Mesendoderm (in vitro differentiated cells): ENCODE measurements around the gene GSAP.

ENCODE experiments used
- DNase-seq: peaks from one replicate; pipeline ENCODE4 v3.0.0; 2013
- H2AK5ac ChIP-seq: 2 replicates; pipeline ENCODE4 v1.6.1; 2013; ENCODE audit warnings: low read length, inconsistent platforms
- H2BK120ac ChIP-seq: 2 replicates; pipeline ENCODE4 v1.6.1; 2013; ENCODE audit warnings: low read depth, mild to moderate bottlenecking, low read length, moderate library complexity, mixed read lengths
- H2BK15ac ChIP-seq: replicated peaks from 2 replicates; pipeline ENCODE4 v1.6.1; 2013; ENCODE audit warnings: low read depth, mild to moderate bottlenecking, moderate library complexity
- H2BK5ac ChIP-seq: 2 replicates; pipeline ENCODE4 v1.6.1; 2013; ENCODE audit warnings: low read length, inconsistent platforms
- H3K18ac ChIP-seq: 2 replicates; pipeline ENCODE4 v1.6.1; 2013; ENCODE audit warnings: mild to moderate bottlenecking, low read length, mixed read lengths
- H3K23ac ChIP-seq: one replicate; pipeline ENCODE4 v1.6.1; 2013; ENCODE audit warnings: low read length
- H3K27ac ChIP-seq: 2 replicates; pipeline ENCODE4 v1.5.1; 2013; ENCODE audit warnings: low read depth, mild to moderate bottlenecking, inconsistent platforms, low read length, moderate library complexity
- H3K27me3 ChIP-seq: 2 replicates; pipeline ENCODE4 v1.6.1; 2013; ENCODE audit warnings: low read length, control low read depth, mild to moderate bottlenecking, inconsistent platforms; ENCODE audit not compliant: insufficient read depth, poor library complexity
- H3K36me3 ChIP-seq: 2 replicates; pipeline ENCODE4 v1.6.1; 2013; ENCODE audit warnings: low read length, inconsistent platforms; ENCODE audit not compliant: control insufficient read depth, insufficient read depth
- H3K4ac ChIP-seq: one replicate; pipeline ENCODE4 v1.6.1; 2013; ENCODE audit warnings: low read depth, mild to moderate bottlenecking, low read length, moderate library complexity
- H3K4me1 ChIP-seq: 2 replicates; pipeline ENCODE4 v1.6.1; 2013; ENCODE audit warnings: low read depth, low read length, inconsistent platforms; ENCODE audit not compliant: control insufficient read depth
- H3K4me2 ChIP-seq: 2 replicates; pipeline ENCODE4 v1.6.1; 2013; ENCODE audit warnings: low read length
- H3K4me3 ChIP-seq: 2 replicates; pipeline ENCODE4 v1.5.1; 2013; ENCODE audit warnings: mild to moderate bottlenecking, low read length
- H3K56ac ChIP-seq: one replicate; pipeline ENCODE4 v1.6.1; 2013; ENCODE audit warnings: low read length
- H3K79me1 ChIP-seq: 2 replicates; pipeline ENCODE4 v1.6.1; 2013; ENCODE audit warnings: low read length, inconsistent platforms
- H3K79me2 ChIP-seq: 2 replicates; pipeline ENCODE4 v1.6.1; 2013; ENCODE audit warnings: mild to moderate bottlenecking, low read length; ENCODE audit not compliant: control insufficient read depth, insufficient read depth
- H3K9ac ChIP-seq: 2 replicates; pipeline ENCODE4 v1.6.1; 2013; ENCODE audit warnings: low read length, inconsistent platforms
- H4K5ac ChIP-seq: one replicate; pipeline ENCODE4 v1.6.1; 2013; ENCODE audit warnings: low read length
- H4K8ac ChIP-seq: one replicate; pipeline ENCODE4 v1.6.1; 2013; ENCODE audit warnings: low read depth, mild to moderate bottlenecking, control low read depth, low read length, moderate library complexity
- WGBS: extraction: QIAGEN DNeasy Blood & Tissue Kit; methylation state at CpG from one replicate; pipeline ENCODE4 v1.1.7; 2013; ENCODE audit warnings: low lambda C conversion rate, missing lambda C conversion rate; ENCODE audit not compliant: insufficient coverage; ENCODE audit errors: extremely low coverage; 5-methylcytosine and 5-hydroxymethylcytosine counted together

The GSAP gene

DNA sequence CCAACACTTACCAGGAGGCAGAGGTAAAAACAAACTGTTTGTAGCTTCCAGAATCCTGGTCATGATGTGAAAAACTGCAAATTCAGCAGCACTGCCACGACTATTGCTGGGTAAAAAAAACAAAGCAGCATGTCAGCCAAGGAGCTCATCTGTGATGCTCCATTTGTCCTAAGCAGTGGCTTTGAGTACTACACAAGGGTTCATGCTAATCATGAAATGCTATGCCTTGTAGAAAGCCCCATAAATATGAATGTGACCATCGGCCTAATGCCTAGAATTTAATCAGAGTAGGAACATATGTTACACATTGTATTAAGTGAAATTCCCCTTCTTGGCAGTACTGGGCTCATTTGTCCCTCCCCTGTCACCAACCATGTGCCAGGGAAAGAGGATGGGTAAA is 95.4 kb downstream of the GSAP start:
- Histone ChIP-seq H3K27me3 (no peaks in the 10 kb centered on the region), H3K56ac (no peak overlapping the region), H3K4me3 (no peak overlapping the region), H4K8ac (no peak overlapping the region), H2AK5ac (no peak overlapping the region), H3K27ac (no peak overlapping the region), H3K4me1 (no peaks in the 10 kb centered on the region), H3K36me3 (no peaks in the 10 kb centered on the region), H3K23ac (no peak overlapping the region), H3K79me1 (no peaks in the 10 kb centered on the region), H3K4ac (no peak overlapping the region), H3K79me2 (no peaks in the 10 kb centered on the region), H3K4me2 (no peak overlapping the region), H2BK120ac (no peak overlapping the region), H2BK5ac (no peak overlapping the region), H3K18ac (no peak overlapping the region), H3K9ac (no peak overlapping the region), H4K5ac (no peak overlapping the region), H2BK15ac (no peak overlapping the region)
- DNase-seq: no peak
- no CpG with 5 or more reads among the region's 2 CpGs for WGBS

- Histone ChIP-seq H3K79me2 (no peaks in the 10 kb centered on the region), H4K5ac (no peak overlapping the region), H3K23ac (no peak overlapping the region), H3K4me1 (no peaks in the 10 kb centered on the region), H3K9ac (no peak overlapping the region), H4K8ac (no peak overlapping the region), H3K56ac (no peak overlapping the region), H2BK5ac (no peak overlapping the region), H3K4ac (no peak overlapping the region), H3K4me3 (no peak overlapping the region), H3K27ac (no peak overlapping the region), H3K4me2 (no peak overlapping the region), H3K79me1 (no peaks in the 10 kb centered on the region), H2BK15ac (no peak overlapping the region), H3K36me3 (no peaks in the 10 kb centered on the region), H3K27me3 (no peaks in the 10 kb centered on the region), H2BK120ac (no peak overlapping the region), H3K18ac (no peak overlapping the region), H2AK5ac (no peak overlapping the region)
- DNase-seq: no peak
- no CpG with 5 or more reads among the region's 4 CpGs for WGBS
Measured at GRCh38 chr7:77320137-77320536, 96.0 kb downstream of the GSAP start.

GRCh38 chr7:77318019-77318418 is 98.1 kb downstream of the GSAP start:
- no peak overlapping the region for H3K56ac ChIP-seq
- no peak overlapping the region for H3K23ac ChIP-seq
- no peak overlapping the region for H2BK5ac ChIP-seq
- no peaks in the 10 kb centered on the region for H3K36me3 ChIP-seq
- no peak overlapping the region for H4K8ac ChIP-seq
- no CpG with 5 or more reads among the region's 1 CpG for WGBS
- no peak for DNase-seq
- H3K4me3 ChIP-seq: no peak overlapping the region
- no peak overlapping the region for H3K9ac ChIP-seq
- H3K79me2 ChIP-seq: no peaks in the 10 kb centered on the region
- H2AK5ac ChIP-seq: no peak overlapping the region
- H3K79me1 ChIP-seq: no peaks in the 10 kb centered on the region
- no peak overlapping the region for H2BK120ac ChIP-seq
- no peak overlapping the region for H2BK15ac ChIP-seq
- no peaks in the 10 kb centered on the region for H3K27me3 ChIP-seq
- no peak overlapping the region for H4K5ac ChIP-seq
- no peak overlapping the region for H3K4me2 ChIP-seq
- no peak overlapping the region for H3K18ac ChIP-seq
- no peak overlapping the region for H3K4ac ChIP-seq
- no peaks in the 10 kb centered on the region for H3K4me1 ChIP-seq
- H3K27ac ChIP-seq: no peak overlapping the region

- Histone ChIP-seq H3K4ac (no peak overlapping the region), H2AK5ac (no peak overlapping the region), H3K36me3 (no peaks in the 10 kb centered on the region), H2BK15ac (no peak overlapping the region), H3K9ac (no peak overlapping the region), H2BK5ac (no peak overlapping the region), H3K27ac (no peak overlapping the region), H4K5ac (no peak overlapping the region), H3K56ac (no peak overlapping the region), H2BK120ac (no peak overlapping the region), H3K27me3 (no peaks in the 10 kb centered on the region), H3K18ac (no peak overlapping the region), H4K8ac (no peak overlapping the region), H3K4me1 (no peaks in the 10 kb centered on the region), H3K4me2 (no peak overlapping the region), H3K79me1 (no peaks in the 10 kb centered on the region), H3K4me3 (no peak overlapping the region), H3K23ac (no peak overlapping the region), H3K79me2 (no peaks in the 10 kb centered on the region)
- DNase-seq: no peak
- no CpG with 5 or more reads among the region's 2 CpGs for WGBS
Measured at GRCh38 chr7:77316219-77316978, 99.8 kb downstream of the GSAP start.

DNA sequence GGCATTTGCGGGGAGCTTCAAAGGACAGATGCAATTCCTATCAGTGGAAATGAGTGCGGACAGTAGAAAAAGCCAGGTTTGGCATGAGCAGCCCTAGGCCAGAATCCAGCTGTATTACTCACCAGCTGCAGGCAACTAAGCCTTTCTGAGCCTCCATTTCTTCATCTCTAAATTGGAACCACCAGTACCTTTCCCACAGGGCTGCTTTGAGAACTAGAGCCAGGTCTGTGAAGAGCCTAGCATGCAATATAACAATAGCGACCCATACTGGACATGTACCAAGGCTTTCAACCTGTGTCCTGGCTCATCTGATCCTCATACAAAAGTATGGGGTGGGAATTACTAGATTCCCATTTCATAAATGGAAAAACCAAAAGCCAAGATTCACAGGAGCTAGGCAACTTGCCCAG is 101.0 kb downstream of the GSAP start:
- no peak overlapping the region for H3K23ac ChIP-seq
- no peak overlapping the region for H3K4me3 ChIP-seq
- no peak overlapping the region for H4K5ac ChIP-seq
- H2BK5ac ChIP-seq: no peak overlapping the region
- H2BK15ac ChIP-seq: no peak overlapping the region
- H3K18ac ChIP-seq: no peak overlapping the region
- no peak overlapping the region for H2AK5ac ChIP-seq
- H3K56ac ChIP-seq: no peak overlapping the region
- no peak overlapping the region for H2BK120ac ChIP-seq
- DNase-seq: no peak
- no peaks in the 10 kb centered on the region for H3K27me3 ChIP-seq
- no peaks in the 10 kb centered on the region for H3K36me3 ChIP-seq
- no peaks in the 10 kb centered on the region for H3K79me1 ChIP-seq
- no peak overlapping the region for H3K9ac ChIP-seq
- no peaks in the 10 kb centered on the region for H3K79me2 ChIP-seq
- H3K4me2 ChIP-seq: no peak overlapping the region
- H3K27ac ChIP-seq: no peak overlapping the region
- H4K8ac ChIP-seq: no peak overlapping the region
- no peak overlapping the region for H3K4ac ChIP-seq
- no peaks in the 10 kb centered on the region for H3K4me1 ChIP-seq
- no CpG with 5 or more reads among the region's 3 CpGs for WGBS
